ENCODE results near the gene GPR143.

DNA sequence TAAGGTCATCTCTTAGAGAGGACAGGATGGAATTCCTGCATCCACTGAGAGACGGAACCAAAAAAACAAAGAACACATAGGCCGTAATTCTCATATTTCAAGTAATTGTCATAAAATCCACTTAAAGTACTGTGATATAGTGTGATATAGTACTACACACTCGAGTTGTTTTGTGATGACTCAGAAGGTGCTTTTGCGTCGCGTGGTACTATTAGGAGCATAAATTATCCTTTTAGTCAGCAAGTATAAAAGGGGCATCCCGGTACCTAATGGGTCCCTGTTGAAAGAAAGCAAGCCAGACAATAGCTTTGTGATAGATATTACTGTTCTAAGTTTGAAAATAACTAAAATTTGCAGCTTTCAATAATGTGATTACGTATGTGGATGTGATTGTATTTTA is 55.3 kb downstream of the GPR143 start:
- no peak for TF ChIP-seq TAF1 (IDR thresholded peaks at IDR 0.05; ENCODE audit: borderline replicate concordance, low read depth, low read length)
- TF ChIP-seq POLR2A (IDR thresholded peaks at IDR 0.05; ENCODE audit: low read depth, low read length) = no peak

Data from GM12892 (cell line).